K562 (cell line): Measurements from ENCODE around the gene MPRIP. TPM values are rescaled to one million over a fixed set of nuclear protein-coding genes. Genes with fewer than 3 reads are reported as not detected.

Experiments
- ATAC-seq: fragments of 200-7000 bp; cut with Tn5 transposase; 3 replicates; pipeline ENCODE4 v1.9.1; 2020; ENCODE audit warnings: moderate library complexity
- BruUV-seq: library from RNA; stranded (reverse); fragments of 400-500 nt; replicated peaks from 2 replicates; lab custom pipeline; 2021; lab: Mats Ljungman, UMichigan
- CTCF ChIA-PET: fragments of 300-600 bp; formaldehyde crosslinking; extraction: SDS; loops from one replicate; lab custom pipeline; 2021; ENCODE audit warnings: low intra/inter-chr PET ratio; lab: Yijun Ruan, JAX
- POLR2A ChIA-PET: fragments of 300-600, 350-650 bp; sonication (Branson Sonifier 250); formaldehyde crosslinking; extraction: SDS; loops from one replicate; lab custom pipeline; 2021; ENCODE audit warnings: antibody characterized with exemption, inconsistent platforms; lab: Yijun Ruan, JAX
- DNase-seq, 4 experiments: peaks; one replicate each; pipeline versions ENCODE4 v3.0.0 to v3.0.0-alpha.2; 2011 to 2018; ENCODE audit warnings: low spot score in 3 of 4, mixed read lengths in 3 of 4; ENCODE audit errors: extremely low read depth in 1 of 4
- FAIRE-seq: peaks from 2 replicates; lab custom pipeline; 2011; peaks lifted over from hg19 to GRCh38; lab: Jason Lieb, UNC
- H2AFZ ChIP-seq: 2 replicates; pipeline ENCODE4 v1.6.0; 2011; ENCODE audit warnings: low read depth, low read length, control low read depth, inconsistent platforms
- H3K27ac ChIP-seq: fragments of 200-600 bp; 3 replicates; pipeline ENCODE4 v1.8.0; 2011; ENCODE audit warnings: low read depth, mild to moderate bottlenecking, control low read depth, inconsistent platforms, low read length, moderate library complexity, mixed read lengths; ENCODE audit errors: extremely low read depth
- H3K27me3 ChIP-seq, 2 experiments: fragments of 300-600 bp in 1 of 2; 2 replicates in 1 of 2; 3 replicates in 1 of 2; pipeline versions ENCODE4 v1.6.0 to v1.8.0; 2011; ENCODE audit warnings: inconsistent platforms in 2 of 2, low read length in 2 of 2, mild to moderate bottlenecking in 1 of 2, mixed read lengths in 1 of 2, moderate library complexity in 1 of 2; ENCODE audit not compliant: control insufficient read depth in 2 of 2, insufficient read depth in 2 of 2
- H3K36me3 ChIP-seq: fragments of 300-600 bp; 3 replicates; pipeline ENCODE4 v1.8.0; 2011; ENCODE audit warnings: mild to moderate bottlenecking, low read length, inconsistent platforms; ENCODE audit not compliant: control insufficient read depth, insufficient read depth
- H3K4me1 ChIP-seq, 2 experiments: fragments of 200-600 bp in 1 of 2; replicated peaks in 1 of 2; 2 replicates in 1 of 2; 3 replicates in 1 of 2; pipeline versions ENCODE4 v1.5.1 to v1.8.0; 2011; ENCODE audit warnings: inconsistent platforms in 2 of 2, low read length in 2 of 2, mild to moderate bottlenecking in 1 of 2, mixed read lengths in 1 of 2, moderate library complexity in 1 of 2; ENCODE audit not compliant: control insufficient read depth in 2 of 2, insufficient read depth in 2 of 2
- H3K4me2 ChIP-seq: 2 replicates; pipeline ENCODE4 v1.6.1; 2011; ENCODE audit warnings: low read length, control low read depth, inconsistent platforms, mixed read lengths; ENCODE audit not compliant: insufficient read depth
- H3K4me3 ChIP-seq: fragments of 200-600 bp; sonication (generic), shearing (Covaris generic); 2 replicates; pipeline ENCODE4 v1.5.1; 2016; ENCODE audit warnings: control low read depth, inconsistent platforms
- H3K79me2 ChIP-seq: fragments of 200-600 bp; 3 replicates; pipeline ENCODE4 v1.8.0; 2011; ENCODE audit warnings: low read length, inconsistent platforms; ENCODE audit not compliant: control insufficient read depth, insufficient read depth
- H3K9ac ChIP-seq, 2 experiments: 2 replicates each; pipeline versions ENCODE4 v1.6.0 to v1.6.1; 2011; ENCODE audit warnings: low read depth in 2 of 2, low read length in 2 of 2, control low read depth in 1 of 2, inconsistent platforms in 1 of 2, mild to moderate bottlenecking in 1 of 2, mixed read lengths in 1 of 2; ENCODE audit not compliant: insufficient read depth in 1 of 2
- H3K9me1 ChIP-seq: one replicate; pipeline ENCODE4 v1.6.0; 2011; ENCODE audit warnings: inconsistent platforms, mild to moderate bottlenecking, low read length, moderate library complexity; ENCODE audit not compliant: control insufficient read depth, insufficient read depth
- H3K9me3 ChIP-seq: replicated peaks from 2 replicates; pipeline ENCODE4 v1.5.1; 2011; ENCODE audit warnings: low read depth, low read length, inconsistent platforms; ENCODE audit not compliant: control insufficient read depth, insufficient read depth
- H4K20me1 ChIP-seq: replicated peaks from 2 replicates; pipeline ENCODE4 v1.6.1; 2011; ENCODE audit warnings: low read length, inconsistent platforms, mixed read lengths; ENCODE audit not compliant: control insufficient read depth, insufficient read depth
- MCM5 ChIP-seq: fragments of 450-650 bp; IDR thresholded peaks from 2 replicates; pipeline ENCODE4 v1.6.1; 2016; ENCODE audit warnings: low read depth
- MLX ChIP-seq, 2 experiments: fragments of 450-650 bp in 1 of 2; sonication (generic) in 1 of 2; formaldehyde crosslinking; conservative IDR thresholded peaks; 2 replicates each; pipeline versions ENCODE4 v1.4.0 to v1.8.1; 2020 to 2022; ENCODE audit warnings: mild to moderate bottlenecking in 1 of 2, missing genetic modification reagents in 1 of 2
- SMARCA4 ChIP-seq: fragments of 450-650 bp; IDR thresholded peaks from 2 replicates; pipeline ENCODE4 v1.6.1; 2016
- TBP ChIP-seq: optimal IDR thresholded peaks from 2 replicates; pipeline ENCODE3; 2011; ENCODE audit warnings: low read depth, low read length, improper control_type of control experiment
- ZNF592 ChIP-seq: fragments of 450-650 bp; IDR thresholded peaks from 2 replicates; pipeline ENCODE4 v1.6.1; 2017; ENCODE audit warnings: antibody characterized with exemption, mild to moderate bottlenecking
- ZNF668 ChIP-seq: fragments of 250-450 bp; sonication (Bioruptor Pico); IDR thresholded peaks from 2 replicates; pipeline ENCODE4 v1.8.0; 2022; ENCODE audit warnings: mild to moderate bottlenecking, inconsistent platforms
- ZNF79 ChIP-seq: fragments of 250-450 bp; sonication (Bioruptor Pico); IDR thresholded peaks from 2 replicates; pipeline ENCODE4 v1.4.0; 2020; ENCODE audit warnings: low read depth, mild to moderate bottlenecking, moderate library complexity
- WGBS: fragments of 100-300 bp; shearing (Covaris generic); methylation state at CpG from one replicate; pipeline ENCODE4 v1.1.6; 2016; ENCODE audit warnings: low coverage, mixed read lengths; ENCODE audit not compliant: insufficient coverage; ENCODE audit errors: missing lambda C conversion rate; 5-methylcytosine and 5-hydroxymethylcytosine counted together
- in situ Hi-C: fragments of 300-500 bp; cut with MboI; formaldehyde crosslinking; loops from 4 replicates; pipeline ENCODE4 v1.15.0; 2018; ENCODE audit warnings: inconsistent platforms, mixed read lengths
- intact Hi-C: fragments of 100-400 bp; cut with micrococcal nuclease; formaldehyde crosslinking; loops from 2 replicates; pipeline ENCODE4 v1.14.2; 2022
- polyA plus RNA-seq, 8 experiments: library from polyadenylated mRNA; depleted of rRNA in 4 of 8; stranded (reverse) in 5 of 8; unstranded in 3 of 8; fragments of >200 nt; fragmentation: Nextera tagmentation in 2 of 8; fragmentation: Illumina TruSeq in 1 of 8; extraction: Ambion mirVana in 2 of 8; extraction: Trizol in 1 of 8; gene quantifications; 2 replicates each; pipeline versions ENCODE4 v1.2.1 to v1.2.3, GENCODE V29; 2011 to 2014; ENCODE audit warnings: inconsistent platforms in 1 of 8, missing spikeins in 1 of 8
- total RNA-seq, 7 experiments: library from RNA; depleted of rRNA in 6 of 7; stranded (reverse); fragments of >200 nt in 6 of 7; fragmentation: Illumina TruSeq in 2 of 7; extraction: Trizol in 2 of 7; gene quantifications; 2 replicates each; pipeline versions ENCODE4 v1.2.1 to v1.2.3, GENCODE V29; 2011 to 2021; ENCODE audit warnings: low replicate concordance in 1 of 7
- TF ChIP-seq, protein P1 (sequence below), 3 experiments: fragments of 200-800 bp in 1 of 3; fragments of 250-450 bp in 1 of 3; fragments of 450-650 bp in 1 of 3; sonication (Bioruptor Pico) in 1 of 3; sonication (Bioruptor generic) in 1 of 3; formaldehyde crosslinking in 1 of 3; IDR thresholded peaks; 2 replicates each; pipeline versions ENCODE4 v1.6.1 to v1.8.0; 2016 to 2022; ENCODE audit warnings: mild to moderate bottlenecking in 2 of 3, missing genetic modification characterization in 2 of 3, missing compliant biosample characterization in 1 of 3, moderate library complexity in 1 of 3
- TF ChIP-seq, protein P2 (sequence below): fragments of 250-450 bp; sonication (Bioruptor Pico); IDR thresholded peaks from 2 replicates; pipeline ENCODE4 v1.8.0; 2021; ENCODE audit warnings: moderate library complexity, mild to moderate bottlenecking, inconsistent platforms

MPRIP gene
- total and polyA plus RNA-seq, 9 of the 15 experiments (the other 6 are each of a cell fraction or from before 2014, with no cell fraction given), result 10.0 to 72.6 (median 30.1) TPM

DNA sequence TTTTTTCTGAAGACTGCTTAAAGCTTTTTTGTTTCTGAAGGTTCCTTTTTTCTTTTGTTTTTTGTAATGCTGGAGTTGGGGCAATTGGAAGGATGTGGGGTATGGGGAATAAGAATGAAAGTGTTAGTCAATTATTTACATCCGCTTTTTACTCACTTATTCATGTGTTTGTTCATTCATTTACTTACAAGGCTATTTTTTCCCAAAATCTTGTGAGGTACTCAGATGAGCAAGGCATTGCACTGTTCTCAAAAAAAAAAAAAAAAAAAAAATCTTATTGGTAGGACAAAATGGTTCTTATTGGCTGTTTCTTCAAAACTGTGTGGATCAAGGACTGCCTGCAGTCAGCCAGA, 108.2 kb downstream of the MPRIP start:
- no TSS peak for BruUV-seq
- TF ChIP-seq, protein P1, sequence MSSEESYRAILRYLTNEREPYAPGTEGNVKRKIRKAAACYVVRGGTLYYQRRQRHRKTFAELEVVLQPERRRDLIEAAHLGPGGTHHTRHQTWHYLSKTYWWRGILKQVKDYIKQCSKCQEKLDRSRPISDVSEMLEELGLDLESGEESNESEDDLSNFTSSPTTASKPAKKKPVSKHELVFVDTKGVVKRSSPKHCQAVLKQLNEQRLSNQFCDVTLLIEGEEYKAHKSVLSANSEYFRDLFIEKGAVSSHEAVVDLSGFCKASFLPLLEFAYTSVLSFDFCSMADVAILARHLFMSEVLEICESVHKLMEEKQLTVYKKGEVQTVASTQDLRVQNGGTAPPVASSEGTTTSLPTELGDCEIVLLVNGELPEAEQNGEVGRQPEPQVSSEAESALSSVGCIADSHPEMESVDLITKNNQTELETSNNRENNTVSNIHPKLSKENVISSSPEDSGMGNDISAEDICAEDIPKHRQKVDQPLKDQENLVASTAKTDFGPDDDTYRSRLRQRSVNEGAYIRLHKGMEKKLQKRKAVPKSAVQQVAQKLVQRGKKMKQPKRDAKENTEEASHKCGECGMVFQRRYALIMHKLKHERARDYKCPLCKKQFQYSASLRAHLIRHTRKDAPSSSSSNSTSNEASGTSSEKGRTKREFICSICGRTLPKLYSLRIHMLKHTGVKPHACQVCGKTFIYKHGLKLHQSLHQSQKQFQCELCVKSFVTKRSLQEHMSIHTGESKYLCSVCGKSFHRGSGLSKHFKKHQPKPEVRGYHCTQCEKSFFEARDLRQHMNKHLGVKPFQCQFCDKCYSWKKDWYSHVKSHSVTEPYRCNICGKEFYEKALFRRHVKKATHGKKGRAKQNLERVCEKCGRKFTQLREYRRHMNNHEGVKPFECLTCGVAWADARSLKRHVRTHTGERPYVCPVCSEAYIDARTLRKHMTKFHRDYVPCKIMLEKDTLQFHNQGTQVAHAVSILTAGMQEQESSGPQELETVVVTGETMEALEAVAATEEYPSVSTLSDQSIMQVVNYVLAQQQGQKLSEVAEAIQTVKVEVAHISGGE (CRISPR knock-in tag; IDR thresholded peaks at IDR 0.05), result no peak
- TF ChIP-seq MCM5 (no peak), ZNF592 (no peak), MLX (CRISPR knock-in tag; conservative IDR thresholded peaks at IDR 0.05) (no peak), TBP (no peak), ZNF668 (CRISPR knock-in tag) (no peak), SMARCA4 (no peak), ZNF79 (CRISPR knock-in tag) (no peak)
- TF ChIP-seq, protein P2, sequence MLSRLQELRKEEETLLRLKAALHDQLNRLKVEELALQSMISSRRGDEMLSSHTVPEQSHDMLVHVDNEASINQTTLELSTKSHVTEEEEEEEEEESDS (CRISPR knock-in tag), result no peak
- Histone ChIP-seq H3K36me3 (peaks cover 37% of the 10 kb centered on the region; the same call in 2 of the 3 replicates), H3K4me1 (no peaks in the 10 kb centered on the region; a peak in 1 of 5 replicates), H2AFZ (no peak overlapping the region), H3K4me2 (no peak overlapping the region), H3K27ac (no peak overlapping the region), H3K9me3 (no peaks in the 10 kb centered on the region), H3K9me1 (no peaks in the 10 kb centered on the region), H4K20me1 (no peaks in the 10 kb centered on the region), H3K9ac (no peak overlapping the region), H3K4me3 (no peak overlapping the region), H3K27me3 (no peaks in the 10 kb centered on the region), H3K79me2 (no peaks in the 10 kb centered on the region)
- 100% methylated on average over 1 of the region's 1 CpG for WGBS
- in situ Hi-C loops (no loop called here), intact Hi-C loops (no loop called here)
- ATAC-seq (no peak), FAIRE-seq (no peak), DNase-seq (no peak)
- POLR2A ChIA-PET, result no interaction called here
- CTCF ChIA-PET, result no interaction called here
